Ishikawa (cell line): ENCODE measurements around the gene GAS7.

Experiments
- CEBPB ChIP-seq: IDR thresholded peaks from 2 replicates; pipeline ENCODE4 v1.6.1; 2012
- CREB1 ChIP-seq: IDR thresholded peaks from 2 replicates; pipeline ENCODE4 v1.6.1; 2012; ENCODE audit warnings: low read depth
- EGR1 ChIP-seq: IDR thresholded peaks from 2 replicates; pipeline ENCODE4 v1.6.1; 2012
- EP300 ChIP-seq: IDR thresholded peaks from 2 replicates; pipeline ENCODE4 v1.6.1; 2012; ENCODE audit warnings: borderline replicate concordance
- FOXM1 ChIP-seq: IDR thresholded peaks from 2 replicates; pipeline ENCODE4 v1.6.1; 2012; ENCODE audit warnings: low read depth, borderline replicate concordance
- MAX ChIP-seq: IDR thresholded peaks from 2 replicates; pipeline ENCODE4 v1.6.1; 2012
- NFIC ChIP-seq: IDR thresholded peaks from 2 replicates; pipeline ENCODE4 v1.6.1; 2012
- RAD21 ChIP-seq: IDR thresholded peaks from 2 replicates; pipeline ENCODE4 v1.6.1; 2012; ENCODE audit warnings: low read depth
- REST ChIP-seq: IDR thresholded peaks from 2 replicates; pipeline ENCODE4 v1.6.1; 2012; ENCODE audit warnings: low read depth, mild to moderate bottlenecking
- TAF1 ChIP-seq: IDR thresholded peaks from 2 replicates; pipeline ENCODE4 v1.6.1; 2012; ENCODE audit warnings: low read depth, mild to moderate bottlenecking
- TCF12 ChIP-seq: IDR thresholded peaks from 2 replicates; pipeline ENCODE4 v1.6.1; 2012; ENCODE audit warnings: low read depth
- TEAD4 ChIP-seq: IDR thresholded peaks from 2 replicates; pipeline ENCODE4 v1.6.1; 2012
- USF1 ChIP-seq: IDR thresholded peaks from 2 replicates; pipeline ENCODE4 v1.6.1; 2012
- YY1 ChIP-seq: IDR thresholded peaks from 2 replicates; pipeline ENCODE4 v1.6.1; 2012; ENCODE audit warnings: low read depth
- ZBTB7A ChIP-seq: IDR thresholded peaks from 2 replicates; pipeline ENCODE4 v1.6.1; 2012; ENCODE audit warnings: low read depth

Gene GAS7

GRCh38 chr17:9899280-9900043 lies 298.9 kb downstream of the GAS7 start:
- TF ChIP-seq MAX (no peak), EP300 (no peak), USF1 (no peak), TCF12 (no peak), ZBTB7A (no peak), NFIC (no peak), CREB1 (no peak), FOXM1 (no peak), RAD21 (no peak), TAF1 (no peak), CEBPB (no peak), TEAD4 (no peak), REST (no peak), EGR1 (no peak), YY1 (no peak)

GRCh38 chr17:9898812-9899211 lies 299.6 kb downstream of the GAS7 start:
- no peak for TF ChIP-seq EGR1

GRCh38 chr17:9897372-9897968 lies 300.9 kb downstream of the GAS7 start:
- no peak for TF ChIP-seq USF1
- no peak for TF ChIP-seq TAF1
- TF ChIP-seq TCF12, result no peak
- TF ChIP-seq MAX, result no peak
- TF ChIP-seq REST, result no peak
- TF ChIP-seq FOXM1, result no peak
- no peak for TF ChIP-seq EP300

GRCh38 chr17:9895923-9896322 lies 302.5 kb downstream of the GAS7 start:
- TF ChIP-seq CREB1, result no peak
- no peak for TF ChIP-seq MAX
- TF ChIP-seq TCF12, result no peak
- TF ChIP-seq USF1, result no peak
- no peak for TF ChIP-seq YY1
- TF ChIP-seq ZBTB7A, result no peak
- TF ChIP-seq REST, result no peak
- no peak for TF ChIP-seq NFIC
- no peak for TF ChIP-seq RAD21
- no peak for TF ChIP-seq TAF1
- no peak for TF ChIP-seq EP300
- no peak for TF ChIP-seq FOXM1
- TF ChIP-seq TEAD4, result no peak
- TF ChIP-seq CEBPB, result no peak
- no peak for TF ChIP-seq EGR1
